ENCODE measurements around the gene TENM4.

TENM4 gene

GRCh38 chr11:79388201-79388600 lies 52.6 kb downstream of the TENM4 start:
- peak; percentile 52 for DNase-seq (ENCODE audit: low read depth)

GRCh38 chr11:79383874-79384273 lies 57.0 kb downstream of the TENM4 start:
- no peak for DNase-seq (ENCODE audit: low read depth)

- no peak for DNase-seq (ENCODE audit: low read depth)
Measured at GRCh38 chr11:79382301-79383050, 58.4 kb downstream of the TENM4 start.

- DNase-seq (ENCODE audit: low read depth), result no peak
Measured at GRCh38 chr11:79381036-79381435, 59.8 kb downstream of the TENM4 start.

- no peak for DNase-seq (ENCODE audit: low read depth)
Measured at GRCh38 chr11:79377406-79377805, 63.4 kb downstream of the TENM4 start.

- no peak for DNase-seq (ENCODE audit: low read depth)
Measured at GRCh38 chr11:79375818-79376550, 64.8 kb downstream of the TENM4 start.

GRCh38 chr11:79374727-79375126 lies 66.1 kb downstream of the TENM4 start:
- DNase-seq (ENCODE audit: low read depth), result no peak

GRCh38 chr11:79371724-79372123 lies 69.1 kb downstream of the TENM4 start:
- no peak for DNase-seq (ENCODE audit: low read depth)

- DNase-seq (ENCODE audit: low read depth), result no peak
Measured at GRCh38 chr11:79371152-79371551, 69.7 kb downstream of the TENM4 start.

GRCh38 chr11:79369055-79369454 lies 71.8 kb downstream of the TENM4 start:
- DNase-seq (ENCODE audit: low read depth), result no peak

- DNase-seq (ENCODE audit: low read depth), result no peak
Measured at GRCh38 chr11:79367844-79368243, 73.0 kb downstream of the TENM4 start.

GRCh38 chr11:79366218-79366617 lies 74.6 kb downstream of the TENM4 start:
- DNase-seq (ENCODE audit: low read depth), result no peak

- no peak for DNase-seq (ENCODE audit: low read depth)
Measured at GRCh38 chr11:79363861-79364378, 76.9 kb downstream of the TENM4 start.

GRCh38 chr11:79363256-79363655 lies 77.6 kb downstream of the TENM4 start:
- DNase-seq (ENCODE audit: low read depth), result no peak

- no peak for DNase-seq (ENCODE audit: low read depth)
Measured at GRCh38 chr11:79362821-79363220, 78.0 kb downstream of the TENM4 start.

- DNase-seq (ENCODE audit: low read depth), result no peak
Measured at GRCh38 chr11:79362206-79362757, 78.5 kb downstream of the TENM4 start.

- DNase-seq (ENCODE audit: low read depth), result no peak
Measured at GRCh38 chr11:79358258-79358657, 82.6 kb downstream of the TENM4 start.

GRCh38 chr11:79353706-79354105 lies 87.1 kb downstream of the TENM4 start:
- DNase-seq (ENCODE audit: low read depth), result peak; percentile 4

GRCh38 chr11:79352349-79352703 lies 88.5 kb downstream of the TENM4 start:
- DNase-seq (ENCODE audit: low read depth), result no peak

GRCh38 chr11:79348976-79349682 lies 91.7 kb downstream of the TENM4 start:
- DNase-seq (ENCODE audit: low read depth), result no peak

GRCh38 chr11:79346021-79346420 lies 94.8 kb downstream of the TENM4 start:
- DNase-seq (ENCODE audit: low read depth), result no peak

- DNase-seq (ENCODE audit: low read depth), result no peak
Measured at GRCh38 chr11:79344753-79345294, 96.0 kb downstream of the TENM4 start.
